Breast epithelium (tissue), 4 donors: Measurements from ENCODE around the gene LRRN2. TPM values are rescaled to one million over a fixed set of nuclear protein-coding genes. Genes with fewer than 3 reads are reported as not detected.
A peak's percentile ranks its signal among the peaks of the same experiment; 100 is the strongest.
"Not testable (repeated sequence)": the region's sequence is repeated elsewhere in the genome, so short reads cannot be mapped to it uniquely, and the experiment has no call there.

Source experiments
- DNase-seq, 2 donors: peaks; one replicate each; pipeline ENCODE4 v3.0.0-alpha.2; 2019; ENCODE audit warnings: low spot score in 2 of 2
- H3K27ac ChIP-seq, 2 donors: fragments of 200-600 bp; sonication (generic) in 1 of 2; one replicate each; pipeline ENCODE4 v1.5.1; 2016 to 2019; ENCODE audit warnings: mild to moderate bottlenecking in 1 of 2
- H3K27me3 ChIP-seq, 2 donors: fragments of 200-600 bp; sonication (generic) in 1 of 2; one replicate each; pipeline versions ENCODE4 v1.5.1 to v1.6.0; 2017 to 2019; ENCODE audit warnings: control low read depth in 1 of 2, mild to moderate bottlenecking in 1 of 2
- H3K36me3 ChIP-seq: fragments of 200-600 bp; one replicate; pipeline ENCODE4 v1.5.1; 2019
- H3K4me1 ChIP-seq, 2 donors: fragments of 200-600 bp; sonication (generic); one replicate each; pipeline ENCODE4 v1.5.1; 2016 to 2019; ENCODE audit warnings: control low read depth in 1 of 2
- H3K4me3 ChIP-seq, 3 donors: fragments of 200-600 bp; sonication (generic); 1 replicate in 2 of 3; 2 replicates in 1 of 3; pipeline ENCODE4 v1.5.1; 2016 to 2019; ENCODE audit warnings: mild to moderate bottlenecking in 3 of 3, moderate library complexity in 2 of 3
- H3K9me3 ChIP-seq, 2 donors: fragments of 200-600 bp; sonication (generic) in 1 of 2; one replicate each; pipeline ENCODE4 v1.5.1; 2016 to 2019; ENCODE audit warnings: control low read depth in 1 of 2
- POLR2A ChIP-seq: fragments of 450-650 bp; IDR thresholded peaks from one replicate; pipeline ENCODE4 v1.6.1; 2016; ENCODE audit warnings: antibody characterized with exemption, mild to moderate bottlenecking, moderate library complexity
- POLR2AphosphoS5 ChIP-seq, 3 donors: sonication (generic); formaldehyde crosslinking; IDR thresholded peaks; one replicate each; pipeline ENCODE4 v1.6.1; 2017; ENCODE audit warnings: antibody characterized with exemption in 3 of 3
- intact Hi-C: fragments of 100-400 bp; cut with DNase I; formaldehyde crosslinking; loops from one replicate; pipeline ENCODE4 v1.15.1; 2023; ENCODE audit warnings: low total_unique reads
- total RNA-seq, 3 donors: library from RNA; depleted of rRNA; stranded (reverse); fragments of >200 nt; gene quantifications; one replicate each; pipeline ENCODE4 v1.1.0, GENCODE V29; 2016
- TF ChIP-seq, protein P1 (sequence below), 3 donors: fragments of 450-650 bp; IDR thresholded peaks; one replicate each; pipeline ENCODE4 v1.5.1; 2016 to 2017; ENCODE audit warnings: antibody characterized with exemption in 3 of 3, mild to moderate bottlenecking in 3 of 3, moderate library complexity in 3 of 3

LRRN2 gene
- total RNA-seq, 3 donors from 2014 or later = 0.32 to 2.5 (median 2.0) TPM

DNA sequence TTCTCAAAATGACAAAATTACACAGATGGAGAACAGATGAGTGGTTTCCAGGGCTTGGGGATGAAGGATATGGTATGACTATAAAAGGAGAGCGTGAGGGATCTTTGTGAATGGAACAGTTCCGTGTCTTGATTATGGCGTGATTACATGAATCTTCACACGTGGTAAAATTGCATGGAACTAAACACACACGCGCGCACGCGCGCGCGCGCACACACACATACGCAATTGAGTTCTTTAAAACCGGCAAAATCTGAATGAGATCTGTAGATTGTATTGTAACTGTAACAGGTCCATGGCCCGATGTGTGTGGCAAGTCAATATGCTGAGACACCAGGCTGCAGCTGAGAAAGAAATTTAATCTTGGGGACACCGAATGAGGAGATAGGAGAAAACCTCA lies 11.1 kb upstream of the LRRN2 start:
- Histone ChIP-seq H3K27me3 (no peaks in the 10 kb centered on the region), H3K27ac (no peak overlapping the region), H3K4me1 (no peaks in the 10 kb centered on the region), H3K4me3 (no peak overlapping the region), H3K36me3 (no peaks in the 10 kb centered on the region), H3K9me3 (no peaks in the 10 kb centered on the region)
- intact Hi-C loops = no loop called here
- DNase-seq = no peak
- no peak for TF ChIP-seq POLR2A
- no peak for TF ChIP-seq POLR2AphosphoS5 (IDR thresholded peaks at IDR 0.05)
- TF ChIP-seq, protein P1, sequence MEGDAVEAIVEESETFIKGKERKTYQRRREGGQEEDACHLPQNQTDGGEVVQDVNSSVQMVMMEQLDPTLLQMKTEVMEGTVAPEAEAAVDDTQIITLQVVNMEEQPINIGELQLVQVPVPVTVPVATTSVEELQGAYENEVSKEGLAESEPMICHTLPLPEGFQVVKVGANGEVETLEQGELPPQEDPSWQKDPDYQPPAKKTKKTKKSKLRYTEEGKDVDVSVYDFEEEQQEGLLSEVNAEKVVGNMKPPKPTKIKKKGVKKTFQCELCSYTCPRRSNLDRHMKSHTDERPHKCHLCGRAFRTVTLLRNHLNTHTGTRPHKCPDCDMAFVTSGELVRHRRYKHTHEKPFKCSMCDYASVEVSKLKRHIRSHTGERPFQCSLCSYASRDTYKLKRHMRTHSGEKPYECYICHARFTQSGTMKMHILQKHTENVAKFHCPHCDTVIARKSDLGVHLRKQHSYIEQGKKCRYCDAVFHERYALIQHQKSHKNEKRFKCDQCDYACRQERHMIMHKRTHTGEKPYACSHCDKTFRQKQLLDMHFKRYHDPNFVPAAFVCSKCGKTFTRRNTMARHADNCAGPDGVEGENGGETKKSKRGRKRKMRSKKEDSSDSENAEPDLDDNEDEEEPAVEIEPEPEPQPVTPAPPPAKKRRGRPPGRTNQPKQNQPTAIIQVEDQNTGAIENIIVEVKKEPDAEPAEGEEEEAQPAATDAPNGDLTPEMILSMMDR (IDR thresholded peaks at IDR 0.05) = no peak

DNA sequence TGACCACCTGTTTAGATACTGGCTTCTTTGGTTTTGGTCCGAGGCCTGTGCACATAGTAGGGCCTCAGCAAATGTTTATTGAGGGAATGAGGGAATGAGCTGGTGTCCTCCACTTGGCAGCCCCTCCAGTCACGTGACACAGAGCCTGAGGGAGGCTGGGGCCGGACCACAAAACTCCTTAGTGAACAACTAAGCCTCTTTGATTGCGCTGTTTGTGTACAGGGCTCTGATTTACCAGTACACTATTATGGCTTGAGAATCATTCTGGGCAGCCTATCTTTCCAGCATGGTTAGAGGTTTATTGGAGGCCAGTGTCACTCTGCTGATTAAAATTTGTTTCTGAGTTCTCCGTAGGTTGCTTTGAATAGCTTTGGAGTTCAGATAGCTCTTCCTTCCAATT lies 10.2 kb upstream of the LRRN2 start:
- DNase-seq = no peak
- Histone ChIP-seq H3K9me3 (no peaks in the 10 kb centered on the region), H3K27me3 (no peaks in the 10 kb centered on the region), H3K27ac (no peak overlapping the region), H3K4me1 (no peaks in the 10 kb centered on the region), H3K4me3 (no peak overlapping the region), H3K36me3 (no peaks in the 10 kb centered on the region)
- intact Hi-C loops = no loop called here
- TF ChIP-seq, protein P1 (IDR thresholded peaks at IDR 0.05) = no peak
- TF ChIP-seq POLR2AphosphoS5 (IDR thresholded peaks at IDR 0.05) (no peak), POLR2A (no peak)

DNA sequence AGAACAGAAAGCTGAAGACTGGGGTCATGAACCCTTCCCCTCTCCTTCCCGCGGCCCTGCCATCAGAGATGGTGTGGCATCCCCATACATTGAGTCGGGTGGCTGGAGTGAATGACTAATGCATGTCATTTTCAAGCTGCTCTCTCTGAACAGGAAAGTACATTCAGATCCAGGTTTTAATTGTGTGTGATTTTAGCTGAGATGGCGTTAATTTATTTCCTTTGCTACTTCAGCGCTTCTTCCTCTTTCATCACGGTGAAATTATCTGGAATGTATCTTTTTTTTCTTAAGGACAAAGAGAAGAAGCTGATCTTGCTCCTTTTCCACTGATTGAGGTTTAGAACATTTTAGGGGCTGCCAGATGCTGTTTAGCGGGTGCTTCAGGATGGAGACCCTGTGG lies 8.6 kb upstream of the LRRN2 start:
- H3K27me3 ChIP-seq = no peaks in the 10 kb centered on the region
- H3K4me1 ChIP-seq = no peaks in the 10 kb centered on the region
- H3K27ac ChIP-seq = no peak overlapping the region
- TF ChIP-seq POLR2A = no peak
- intact Hi-C loops = no loop called here
- no peaks in the 10 kb centered on the region for H3K36me3 ChIP-seq
- DNase-seq = no peak
- no peak overlapping the region for H3K4me3 ChIP-seq
- H3K9me3 ChIP-seq = no peaks in the 10 kb centered on the region

DNA sequence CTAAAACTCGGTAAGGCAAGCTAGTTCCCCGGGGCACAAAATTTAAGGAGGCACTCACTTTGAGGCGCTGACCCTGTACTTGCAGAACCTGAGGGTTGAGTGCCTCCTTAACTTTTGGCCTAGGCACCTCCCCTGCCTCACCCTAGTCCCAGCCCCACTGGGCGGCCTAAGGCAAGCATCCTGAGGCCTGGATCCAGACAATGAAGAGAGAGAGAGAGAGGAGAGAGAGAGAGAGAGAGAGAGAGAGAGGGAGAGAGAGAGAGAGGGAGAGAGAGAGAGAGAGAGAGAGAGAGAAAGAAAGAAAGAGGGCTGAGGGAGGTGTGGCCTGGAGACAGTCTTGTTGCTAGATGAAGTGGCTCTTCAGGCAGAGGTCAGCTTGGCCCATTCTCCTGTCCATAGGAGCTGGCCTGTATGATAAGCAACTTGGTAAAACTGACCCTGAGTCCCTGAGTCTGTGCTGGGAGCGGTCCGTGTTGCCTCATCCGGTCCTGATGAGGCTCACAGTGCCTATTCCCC lies 7.4 kb upstream of the LRRN2 start:
- no peak overlapping the region for H3K27ac ChIP-seq
- H3K27me3 ChIP-seq = no peaks in the 10 kb centered on the region
- H3K4me3 ChIP-seq = no peak overlapping the region
- intact Hi-C loops = no loop called here
- TF ChIP-seq POLR2A = no peak
- TF ChIP-seq, protein P1 (IDR thresholded peaks at IDR 0.05) = peak in 1 of 3 donors; percentile 11
- H3K36me3 ChIP-seq = no peaks in the 10 kb centered on the region
- no peaks in the 10 kb centered on the region for H3K9me3 ChIP-seq
- DNase-seq = no peak
- H3K4me1 ChIP-seq = no peaks in the 10 kb centered on the region

DNA sequence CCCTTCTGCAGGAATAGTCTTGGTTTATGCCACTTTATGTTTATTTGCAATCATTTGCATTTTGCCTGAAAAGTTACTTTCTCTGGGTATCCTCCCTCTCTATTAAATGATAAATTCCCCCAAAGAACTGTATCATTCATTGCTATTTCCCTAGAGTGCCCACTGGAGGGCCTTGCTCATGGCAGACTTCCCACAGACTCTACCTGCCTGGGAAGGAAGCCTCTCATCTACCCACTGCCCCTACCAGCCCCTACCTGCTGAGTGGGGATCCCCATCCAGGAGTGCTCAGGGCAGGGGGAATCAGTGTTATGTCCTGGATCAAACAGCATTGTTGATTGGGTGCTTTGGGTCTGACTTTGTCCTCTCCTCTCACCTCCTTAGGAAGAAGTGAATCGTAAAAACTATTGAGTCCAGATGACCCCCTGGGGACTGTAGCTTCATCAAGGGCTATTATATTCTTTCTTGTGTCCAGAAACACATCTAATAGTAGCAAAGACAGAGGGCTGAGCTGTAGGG lies 6.8 kb upstream of the LRRN2 start:
- intact Hi-C loops = no loop called here
- no peaks in the 10 kb centered on the region for H3K4me1 ChIP-seq
- H3K36me3 ChIP-seq = no peaks in the 10 kb centered on the region
- no peaks in the 10 kb centered on the region for H3K9me3 ChIP-seq
- H3K4me3 ChIP-seq = no peak overlapping the region
- no peak for DNase-seq
- TF ChIP-seq POLR2A (no peak), POLR2AphosphoS5 (IDR thresholded peaks at IDR 0.05) (no peak)
- TF ChIP-seq, protein P1 (IDR thresholded peaks at IDR 0.05) = no peak
- H3K27ac ChIP-seq = no peak overlapping the region
- no peaks in the 10 kb centered on the region for H3K27me3 ChIP-seq

DNA sequence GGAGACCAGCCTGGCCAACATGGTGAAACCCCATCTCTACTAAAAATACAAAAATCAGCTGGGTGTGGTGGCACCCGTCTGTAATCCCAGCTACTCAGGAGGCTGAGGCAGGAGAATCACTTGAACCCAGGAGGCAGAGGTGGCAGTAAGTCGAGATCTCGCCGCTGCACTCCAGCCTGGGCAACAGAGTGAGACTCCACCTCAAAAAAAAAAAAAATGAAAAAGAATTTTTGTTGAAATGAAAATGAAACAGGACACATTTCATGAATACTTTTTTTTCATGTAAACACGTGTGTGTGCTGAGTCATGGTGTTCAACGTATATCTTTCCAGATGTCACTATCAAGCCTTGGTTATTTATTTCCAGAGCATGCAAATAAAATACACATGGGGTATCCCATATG lies 5.8 kb upstream of the LRRN2 start:
- H3K27ac ChIP-seq, DNase-seq, H3K36me3 ChIP-seq, H3K27me3 ChIP-seq, intact Hi-C loops, H3K4me1 ChIP-seq, H3K4me3 ChIP-seq, H3K9me3 ChIP-seq: not testable (repeated sequence)
